Endodermal cell (in vitro differentiated cells): Measurements from ENCODE around the gene CMTR1. TPM values are rescaled to one million over a fixed set of nuclear protein-coding genes. Genes with fewer than 3 reads are reported as not detected.
A peak's percentile ranks its signal among the peaks of the same experiment; 100 is the strongest.

Experiments
- DNase-seq: peaks from one replicate; pipeline ENCODE4 v3.0.0-alpha.2; 2017
- H3K27ac ChIP-seq: 2 replicates; pipeline ENCODE4 v1.5.1; 2013; ENCODE audit warnings: mild to moderate bottlenecking, low read depth, low read length, moderate library complexity
- H3K27me3 ChIP-seq: 2 replicates; pipeline ENCODE4 v1.6.1; 2013; ENCODE audit warnings: mild to moderate bottlenecking, low read length, moderate library complexity; ENCODE audit not compliant: insufficient read depth, control insufficient read depth, poor library complexity, severe bottlenecking
- H3K36me3 ChIP-seq: 2 replicates; pipeline ENCODE4 v1.7.0; 2013; ENCODE audit warnings: mild to moderate bottlenecking, low read length, moderate library complexity; ENCODE audit not compliant: control insufficient read depth, insufficient read depth
- H3K4me1 ChIP-seq: one replicate; pipeline ENCODE4 v1.7.0; 2013; ENCODE audit warnings: low read length; ENCODE audit not compliant: control insufficient read depth, insufficient read depth
- H3K4me3 ChIP-seq: 2 replicates; pipeline ENCODE4 v1.5.1; 2013; ENCODE audit warnings: mild to moderate bottlenecking, low read length, moderate library complexity
- H3K9ac ChIP-seq: 2 replicates; pipeline ENCODE4 v1.6.1; 2013; ENCODE audit warnings: mild to moderate bottlenecking, low read length, moderate library complexity; ENCODE audit not compliant: poor library complexity, severe bottlenecking; ENCODE audit errors: extremely low read depth
- H3K9me3 ChIP-seq: 2 replicates; pipeline ENCODE4 v1.6.1; 2013; ENCODE audit warnings: mild to moderate bottlenecking, low read length, moderate library complexity; ENCODE audit not compliant: control insufficient read depth
- H3K27ac Mint-ChIP-seq: 2 replicates; pipeline ENCODE4 v1.8.0; 2020; ENCODE audit warnings: mixed read lengths
- H3K27me3 Mint-ChIP-seq: 2 replicates; pipeline ENCODE4 v1.8.0; 2021; ENCODE audit warnings: mild to moderate bottlenecking, mixed read lengths; ENCODE audit not compliant: insufficient read depth
- H3K36me3 Mint-ChIP-seq: 2 replicates; pipeline ENCODE4 v1.8.0; 2020; ENCODE audit warnings: low read depth, mixed read lengths
- H3K4me1 Mint-ChIP-seq: 2 replicates; pipeline ENCODE4 v1.8.0; 2020; ENCODE audit warnings: mixed read lengths
- H3K4me3 Mint-ChIP-seq: 2 replicates; pipeline ENCODE4 v1.8.0; 2020; ENCODE audit warnings: mild to moderate bottlenecking, moderate library complexity, mixed read lengths
- H3K9me3 Mint-ChIP-seq: 2 replicates; pipeline ENCODE4 v1.8.0; 2020; ENCODE audit warnings: mild to moderate bottlenecking, mixed read lengths
- WGBS, 2 experiments: methylation state at CpG; one replicate each; pipeline versions ENCODE4 v1.1.5 to v1.1.7; 2013; ENCODE audit warnings: missing lambda C conversion rate in 2 of 2, mixed read lengths in 1 of 2; ENCODE audit not compliant: insufficient coverage in 1 of 2, insufficient read length in 1 of 2; 5-methylcytosine and 5-hydroxymethylcytosine counted together
- total RNA-seq, 2 donors: library from RNA; stranded (reverse); fragmentation: NEBNext Ultra II Directional in 1 of 2; extraction: Animal tissue kit (Norgen Biotek cat#: 25700) in 1 of 2; gene quantifications; 2 replicates in 1 of 2; 3 replicates in 1 of 2; pipeline ENCODE4 v1.2.1, GENCODE V29; 2021
- TF ChIP-seq, protein P1 (sequence below): fragments of 200-600 bp; sonication (generic); conservative IDR thresholded peaks from 2 replicates; pipeline ENCODE4 v1.5.0; 2021; ENCODE audit warnings: antibody characterized with exemption, mild to moderate bottlenecking

CMTR1 gene
- total RNA-seq, 2 donors from 2014 or later = 62.0 to 91.6 TPM

DNA sequence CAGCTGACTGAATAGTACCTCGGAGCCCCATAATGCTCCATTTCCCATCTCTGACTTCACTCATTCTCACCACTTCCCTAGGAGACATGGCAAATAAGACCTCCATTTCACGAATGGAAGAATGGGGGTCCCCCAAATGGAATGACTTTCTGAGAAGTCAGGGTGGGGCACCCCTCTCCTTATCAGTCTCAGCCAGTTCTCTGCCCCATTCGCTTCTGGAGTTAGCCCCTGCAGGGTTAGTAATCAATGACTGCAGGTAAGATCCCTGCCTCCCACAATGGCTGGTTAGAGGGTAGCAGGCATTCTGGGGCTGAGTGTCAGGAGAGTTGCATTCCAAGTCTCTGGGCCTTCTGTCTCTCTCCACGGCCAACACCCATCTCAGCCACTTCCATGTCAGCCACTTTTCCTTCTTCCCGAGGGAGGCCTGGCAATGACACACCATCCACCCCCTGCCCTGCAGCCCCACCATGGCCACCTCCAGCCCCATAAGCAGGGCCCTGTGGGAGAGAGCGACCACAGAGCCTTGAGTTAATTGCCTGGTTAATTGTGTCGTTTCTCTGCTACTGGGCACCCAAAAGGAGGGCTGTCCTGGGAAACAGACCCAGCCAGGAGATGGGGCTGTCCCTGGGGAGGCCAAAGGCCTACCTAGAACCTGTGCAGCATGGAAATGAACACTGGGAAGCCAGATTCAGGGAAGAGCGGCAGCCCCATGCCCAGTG lies 53.3 kb downstream of the CMTR1 start:
- TF ChIP-seq, protein P1, sequence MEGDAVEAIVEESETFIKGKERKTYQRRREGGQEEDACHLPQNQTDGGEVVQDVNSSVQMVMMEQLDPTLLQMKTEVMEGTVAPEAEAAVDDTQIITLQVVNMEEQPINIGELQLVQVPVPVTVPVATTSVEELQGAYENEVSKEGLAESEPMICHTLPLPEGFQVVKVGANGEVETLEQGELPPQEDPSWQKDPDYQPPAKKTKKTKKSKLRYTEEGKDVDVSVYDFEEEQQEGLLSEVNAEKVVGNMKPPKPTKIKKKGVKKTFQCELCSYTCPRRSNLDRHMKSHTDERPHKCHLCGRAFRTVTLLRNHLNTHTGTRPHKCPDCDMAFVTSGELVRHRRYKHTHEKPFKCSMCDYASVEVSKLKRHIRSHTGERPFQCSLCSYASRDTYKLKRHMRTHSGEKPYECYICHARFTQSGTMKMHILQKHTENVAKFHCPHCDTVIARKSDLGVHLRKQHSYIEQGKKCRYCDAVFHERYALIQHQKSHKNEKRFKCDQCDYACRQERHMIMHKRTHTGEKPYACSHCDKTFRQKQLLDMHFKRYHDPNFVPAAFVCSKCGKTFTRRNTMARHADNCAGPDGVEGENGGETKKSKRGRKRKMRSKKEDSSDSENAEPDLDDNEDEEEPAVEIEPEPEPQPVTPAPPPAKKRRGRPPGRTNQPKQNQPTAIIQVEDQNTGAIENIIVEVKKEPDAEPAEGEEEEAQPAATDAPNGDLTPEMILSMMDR = no peak
- 89 to 95% methylated on average over 6 to 8 of the region's 8 CpGs for WGBS, 2 experiments
- Histone ChIP-seq H3K4me1 (peaks cover 18% of the 10 kb centered on the region), H3K27me3 (no peaks in the 10 kb centered on the region), H3K4me3 (no peak overlapping the region), H3K9me3 (no peaks in the 10 kb centered on the region), H3K27ac (no peak overlapping the region), H3K9ac (no peak overlapping the region), H3K36me3 (peaks cover 25% of the 10 kb centered on the region)
- Mint-ChIP-seq H3K36me3 (peaks cover 33% of the 10 kb centered on the region), H3K9me3 (peaks cover 7% of the 10 kb centered on the region), H3K4me1 (peaks cover 42% of the 10 kb centered on the region), H3K4me3 (no peak overlapping the region), H3K27me3 (no peaks in the 10 kb centered on the region), H3K27ac (no peak overlapping the region)
- DNase-seq = peak; percentile 42

DNA sequence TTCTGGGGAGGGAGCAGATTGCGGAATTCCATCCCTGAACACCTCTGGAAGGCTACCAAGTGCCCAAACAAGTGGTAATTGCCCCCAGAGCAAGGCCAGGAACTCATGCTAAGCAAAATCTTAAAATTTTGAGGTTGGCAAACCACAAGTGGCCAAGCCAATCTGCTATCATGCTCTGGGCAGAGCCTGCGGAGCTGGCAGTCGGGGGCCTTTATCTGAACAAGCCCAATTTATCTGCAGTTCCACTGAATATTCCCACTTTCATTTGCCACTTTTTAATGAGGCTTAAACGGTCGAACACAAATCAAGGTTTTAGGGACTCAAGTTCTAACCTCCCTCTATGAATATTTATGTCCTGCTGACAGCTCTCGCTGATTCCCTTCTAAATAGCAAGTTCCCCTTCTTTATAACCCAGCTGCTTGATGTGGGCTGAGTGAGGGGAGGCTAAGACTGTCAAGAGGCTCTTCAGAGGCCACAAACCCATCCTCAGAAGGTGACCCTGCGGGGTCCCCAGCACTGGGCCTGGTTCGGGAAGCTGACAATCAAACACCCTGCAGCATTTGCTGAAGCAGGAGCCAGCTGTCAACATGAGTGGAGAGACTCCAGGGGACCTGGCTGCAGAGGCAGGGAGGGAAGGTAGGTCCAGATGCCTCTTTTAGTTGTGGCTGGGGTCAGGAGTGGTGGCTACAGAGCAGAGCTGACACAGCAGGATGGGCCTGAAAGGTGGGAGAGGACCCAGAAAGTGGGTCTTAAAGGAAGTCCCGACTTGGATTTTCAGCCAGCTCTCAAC lies 54.8 kb downstream of the CMTR1 start:
- H3K9me3 Mint-ChIP-seq = peaks cover 7% of the 10 kb centered on the region
- no peak overlapping the region for H3K27ac ChIP-seq

DNA sequence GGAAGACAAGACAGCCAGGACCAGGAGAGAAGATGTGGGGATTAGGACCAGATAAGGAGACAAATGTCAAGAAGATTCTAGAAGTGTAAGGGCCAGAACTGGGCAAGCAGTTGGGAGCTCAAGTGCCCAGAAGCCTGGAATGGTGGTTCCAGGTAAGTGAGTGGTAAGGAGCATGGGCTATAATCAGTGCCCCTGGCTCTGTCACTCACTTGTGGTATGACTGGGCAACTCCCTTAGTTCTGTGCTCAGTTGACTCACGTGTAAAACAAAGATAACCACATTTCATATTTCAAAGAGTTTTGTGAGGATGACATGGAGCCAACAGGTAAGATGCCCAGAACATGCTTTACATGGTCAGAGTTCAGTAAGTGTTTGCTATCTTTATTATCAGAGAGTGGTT lies 55.5 kb downstream of the CMTR1 start:
- 79% methylated on average over 1 of the region's 1 CpG; no CpG with 5 or more reads in 1 of the 2 experiments for WGBS, 2 experiments
- no peaks in the 10 kb centered on the region for H3K27me3 Mint-ChIP-seq
- Histone ChIP-seq H3K27ac (no peak overlapping the region), H3K9ac (no peak overlapping the region), H3K4me1 (peaks cover 7% of the 10 kb centered on the region), H3K4me3 (no peak overlapping the region), H3K27me3 (no peaks in the 10 kb centered on the region), H3K9me3 (no peaks in the 10 kb centered on the region), H3K36me3 (peaks cover 14% of the 10 kb centered on the region)
- DNase-seq = peak; percentile 44
- H3K27ac Mint-ChIP-seq = peak overlapping the region; percentile 1
- H3K36me3 Mint-ChIP-seq = peaks cover 18% of the 10 kb centered on the region
- TF ChIP-seq, protein P1 = no peak
- peaks cover 38% of the 10 kb centered on the region for H3K4me1 Mint-ChIP-seq
- peak overlapping the region; percentile 18 for H3K4me3 Mint-ChIP-seq
- peaks cover 7% of the 10 kb centered on the region for H3K9me3 Mint-ChIP-seq

More for the DNA sequence above, 54.8 kb downstream of the CMTR1 start:
- Histone ChIP-seq H3K27me3 (no peaks in the 10 kb centered on the region), H3K4me1 (peaks cover 7% of the 10 kb centered on the region), H3K36me3 (peaks cover 21% of the 10 kb centered on the region), H3K4me3 (no peak overlapping the region), H3K9me3 (no peaks in the 10 kb centered on the region), H3K9ac (no peak overlapping the region)
- Mint-ChIP-seq H3K27me3 (no peaks in the 10 kb centered on the region), H3K4me1 (peaks cover 38% of the 10 kb centered on the region), H3K4me3 (no peak overlapping the region), H3K27ac (peak overlapping the region; percentile 1), H3K36me3 (peaks cover 25% of the 10 kb centered on the region)
- 84 to 92% methylated on average over 8 to 9 of the region's 9 CpGs for WGBS, 2 experiments
- peak; percentile 41 for DNase-seq
- TF ChIP-seq, protein P1 = no peak
